Measurements from ENCODE around the gene ANKRD13D.
A peak's percentile ranks its signal among the peaks of the same experiment; 100 is the strongest.
"Not testable (repeated sequence)": the region's sequence is repeated elsewhere in the genome, so short reads cannot be mapped to it uniquely, and the experiment has no call there.

ANKRD13D gene

GRCh38 chr11:67289226-67289650 is at the start of gene ANKRD13D:
Gene ANKRD13D (plus strand): TSS chr11:67289303. CDS start chr11:67289461, 158 bp downstream.
- no peak for DNase-seq

- DNase-seq = peak; percentile 96
Observed at GRCh38 chr11:67239783-67240575, 49.1 kb upstream of the ANKRD13D start.

- peak; percentile 71 to 72 for DNase-seq
Observed at GRCh38 chr11:67240576-67241389, 48.3 kb upstream of the ANKRD13D start.

GRCh38 chr11:67242548-67242947 is 46.6 kb upstream of the ANKRD13D start:
- DNase-seq = no peak

- DNase-seq = no peak
Observed at GRCh38 chr11:67243051-67243450, 46.1 kb upstream of the ANKRD13D start.

- DNase-seq = no peak
Observed at GRCh38 chr11:67245046-67245445, 44.1 kb upstream of the ANKRD13D start.

GRCh38 chr11:67247946-67248550 is 41.1 kb upstream of the ANKRD13D start:
- DNase-seq = no peak

- no peak for DNase-seq
Observed at GRCh38 chr11:67248653-67249052, 40.5 kb upstream of the ANKRD13D start.

- no peak for DNase-seq
Observed at GRCh38 chr11:67250059-67251043, 38.8 kb upstream of the ANKRD13D start.

- no peak for DNase-seq
Observed at GRCh38 chr11:67251841-67252240, 37.3 kb upstream of the ANKRD13D start.

- no peak for DNase-seq
Observed at GRCh38 chr11:67252831-67253239, 36.3 kb upstream of the ANKRD13D start.

- DNase-seq = no peak
Observed at GRCh38 chr11:67253872-67254624, 35.1 kb upstream of the ANKRD13D start.

- DNase-seq = no peak
Observed at GRCh38 chr11:67254798-67255197, 34.3 kb upstream of the ANKRD13D start.

GRCh38 chr11:67255353-67255752 is 33.8 kb upstream of the ANKRD13D start:
- no peak for DNase-seq

GRCh38 chr11:67255864-67256263 is 33.2 kb upstream of the ANKRD13D start:
- no peak for DNase-seq

- DNase-seq = no peak
Observed at GRCh38 chr11:67256477-67257135, 32.5 kb upstream of the ANKRD13D start.

GRCh38 chr11:67260406-67260805 is 28.7 kb upstream of the ANKRD13D start:
- DNase-seq = no peak

- not testable (repeated sequence) for DNase-seq
Observed at GRCh38 chr11:67260885-67261639, 28.0 kb upstream of the ANKRD13D start.

GRCh38 chr11:67261640-67261945 is 27.5 kb upstream of the ANKRD13D start:
- no peak for DNase-seq

- DNase-seq = no peak
Observed at GRCh38 chr11:67261946-67262681, 27.0 kb upstream of the ANKRD13D start.

Measured in activated CD4-positive, alpha-beta T cell treated with anti-CD3 and anti-CD28 coated beads, Interleukin-2, amount 50 U/mL, for 4 hours (primary cell).